Activated T-cell treated with anti-CD3 and anti-CD28 coated beads for 48 hours (primary cell): Measurements from ENCODE around the gene ATF4.

Experiments used
- DNase-seq: peaks from one replicate; pipeline ENCODE4 v3.0.0-alpha.2; 2020; ENCODE audit warnings: low read depth

Gene ATF4

GRCh38 chr22:39558254-39558727, 37.9 kb downstream of the ATF4 start:
- no peak for DNase-seq

- DNase-seq, result no peak
These were observed 38.6 kb downstream of the ATF4 start for GRCh38 chr22:39558950-39559349.

GRCh38 chr22:39559456-39560105, 39.2 kb downstream of the ATF4 start:
- no peak for DNase-seq

- DNase-seq, result no peak
These were observed 39.8 kb downstream of the ATF4 start for GRCh38 chr22:39560127-39560526.

- DNase-seq, result no peak
These were observed 42.6 kb downstream of the ATF4 start for GRCh38 chr22:39562839-39563489.

DNA sequence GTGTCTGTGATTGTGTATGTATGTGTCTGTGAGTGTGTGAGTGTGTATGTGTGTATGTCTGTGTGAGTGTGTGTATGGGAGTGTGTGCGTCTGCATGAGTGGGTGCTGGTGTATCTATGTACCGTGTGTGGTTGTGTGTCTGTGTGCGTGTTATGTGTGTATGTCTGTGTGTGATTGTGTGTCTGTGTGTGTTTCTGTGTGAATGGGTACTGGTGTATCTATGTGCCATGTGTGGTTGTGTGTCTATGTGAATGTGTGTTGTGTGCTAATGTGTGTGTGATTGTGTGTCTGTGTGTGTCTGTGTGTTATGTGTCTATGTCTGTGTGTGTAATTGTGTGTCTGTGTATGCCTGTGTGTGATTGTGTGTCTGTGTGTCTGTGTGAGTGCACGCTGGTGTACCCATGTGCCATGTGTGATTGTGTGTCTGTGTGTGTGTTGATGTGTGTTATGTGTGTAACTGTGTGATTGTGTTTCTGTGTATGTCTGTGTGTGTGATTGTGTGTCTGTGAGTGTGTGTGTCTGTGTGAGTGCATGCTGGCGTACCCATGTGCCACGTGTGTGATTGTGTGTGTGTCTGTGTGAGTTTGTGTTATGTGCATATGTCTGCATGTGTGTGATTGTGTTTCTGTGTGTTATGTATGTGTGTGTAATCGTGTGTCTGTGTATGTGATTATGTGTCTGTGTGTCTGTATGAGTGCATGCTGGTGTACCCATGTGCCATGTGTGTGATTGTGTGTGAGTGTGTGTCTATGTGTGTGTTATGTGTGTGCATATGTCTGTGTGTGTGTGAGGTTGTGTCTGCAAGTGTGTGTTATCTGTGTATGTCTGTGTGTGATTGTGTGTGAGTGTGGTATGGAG, 43.4 kb downstream of the ATF4 start:
- DNase-seq, result no peak

DNA sequence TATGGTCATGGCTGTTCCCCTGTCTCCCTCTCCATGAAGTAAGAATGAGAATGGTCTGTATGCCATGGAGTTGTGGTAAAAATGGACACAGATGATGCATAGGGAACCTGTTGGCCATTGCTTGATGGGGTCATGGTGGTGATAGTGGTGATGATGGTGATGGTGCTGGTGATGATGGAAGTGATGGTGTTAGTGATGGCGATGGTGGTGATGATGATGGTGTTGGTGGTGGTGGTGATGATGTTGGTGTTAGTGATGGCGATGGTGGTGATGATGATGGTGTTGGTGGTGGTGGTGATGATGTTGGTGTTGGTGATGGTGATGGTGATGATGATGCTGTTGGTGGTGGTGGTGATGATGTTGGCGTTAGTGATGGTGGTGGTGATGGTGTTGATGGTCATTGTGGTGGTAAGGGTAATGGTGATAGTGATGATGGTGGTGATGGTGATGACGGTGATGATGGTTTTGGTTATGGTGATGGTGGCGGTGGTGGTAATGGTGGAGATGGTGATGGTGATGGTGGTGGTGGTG, 45.1 kb downstream of the ATF4 start:
- no peak for DNase-seq

GRCh38 chr22:39567135-39567946, 47.0 kb downstream of the ATF4 start:
- DNase-seq, result no peak

- no peak for DNase-seq
These were observed 48.1 kb downstream of the ATF4 start for GRCh38 chr22:39568278-39568981.

DNA sequence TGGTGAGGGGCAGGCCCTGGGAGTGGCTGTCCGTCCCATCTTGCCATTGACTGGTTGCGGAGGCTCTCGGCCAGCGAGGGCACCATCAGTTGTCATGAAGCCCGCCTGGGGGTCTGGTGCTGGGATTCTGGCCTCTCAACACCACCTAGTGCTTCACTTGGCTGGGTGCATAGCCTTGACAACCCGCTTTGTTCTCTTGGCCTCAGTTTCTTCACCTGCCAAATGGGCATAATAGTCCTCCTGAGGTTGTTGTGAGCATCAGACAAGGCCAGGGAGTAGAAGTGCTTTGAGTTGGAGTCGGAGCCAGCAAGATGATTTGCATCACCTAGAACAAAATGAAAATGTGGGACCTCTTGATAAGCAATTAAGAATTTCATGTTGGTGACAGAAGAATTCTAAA, 48.7 kb downstream of the ATF4 start:
- no peak for DNase-seq

DNA sequence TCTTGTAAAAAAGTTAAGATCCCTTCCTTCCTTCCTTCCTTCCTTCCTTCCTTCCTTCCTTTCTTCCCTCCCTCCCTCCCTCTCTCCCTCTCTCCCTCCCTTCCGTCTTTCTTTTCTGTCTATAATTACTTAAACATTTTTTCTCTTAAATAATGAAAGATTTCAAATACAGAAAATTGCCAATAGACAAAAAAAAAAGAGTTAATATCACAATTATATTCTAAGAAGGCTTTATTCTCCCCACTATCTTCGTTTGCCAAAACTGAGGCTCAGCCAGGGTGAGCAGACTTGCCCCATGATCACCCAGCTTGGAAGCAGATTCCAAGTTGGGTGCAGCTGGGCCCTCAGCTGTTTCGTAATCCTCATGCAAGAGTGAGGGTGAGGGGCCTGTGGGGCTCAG, 49.9 kb downstream of the ATF4 start:
- DNase-seq, result no peak

- DNase-seq, result no peak
These were observed 50.3 kb downstream of the ATF4 start, which contains the start of gene CACNA1I for GRCh38 chr22:39570665-39571064. Gene CACNA1I (plus strand): TSS chr22:39570753. CDS start chr22:39570753, 0 bp downstream.

GRCh38 chr22:39571538-39571937, 51.2 kb downstream of the ATF4 start:
- DNase-seq, result no peak
